K562 (cell line): ENCODE measurements around the gene RANGAP1.

Experiments
- CBX3 ChIP-seq, 2 experiments: IDR thresholded peaks; 1 replicate in 1 of 2; 2 replicates in 1 of 2; pipeline ENCODE4 v1.6.1; 2012; ENCODE audit warnings: inconsistent platforms in 2 of 2, low read length in 2 of 2, borderline replicate concordance in 1 of 2, control low read depth in 1 of 2
- DNMT1 ChIP-seq: fragments of 450-650 bp; IDR thresholded peaks from 2 replicates; pipeline ENCODE4 v1.6.1; 2016; ENCODE audit warnings: antibody characterized with exemption, mild to moderate bottlenecking
- FOSL1 ChIP-seq: fragments of 200-800 bp; sonication (Bioruptor generic); conservative IDR thresholded peaks from 2 replicates; pipeline ENCODE4 v1.6.1; 2016; ENCODE audit warnings: missing genetic modification characterization, missing compliant biosample characterization
- MEF2D ChIP-seq: conservative IDR thresholded peaks from 2 replicates; pipeline ENCODE4 v1.6.1; 2016; ENCODE audit warnings: low read depth, missing genetic modification characterization, missing compliant biosample characterization
- NFXL1 ChIP-seq: fragments of 450-650 bp; formaldehyde crosslinking; IDR thresholded peaks from 2 replicates; pipeline ENCODE4 v1.4.0; 2021; ENCODE audit warnings: mild to moderate bottlenecking
- RBM22 ChIP-seq: fragments of 200-400 bp; formaldehyde crosslinking; IDR thresholded peaks from 2 replicates; pipeline ENCODE4 v1.6.1; 2018; ENCODE audit warnings: low read length, low read depth; ENCODE audit not compliant: poor library complexity, severe bottlenecking
- SP1 ChIP-seq: sonication (generic); formaldehyde crosslinking; IDR thresholded peaks from 2 replicates; pipeline ENCODE4 v1.8.1; 2022; ENCODE audit warnings: mild to moderate bottlenecking, missing genetic modification reagents
- TAF1 ChIP-seq: IDR thresholded peaks from 2 replicates; pipeline ENCODE4 v1.6.1; 2011; ENCODE audit warnings: mild to moderate bottlenecking, low read length, moderate library complexity; ENCODE audit not compliant: insufficient read depth, control insufficient read depth, severe bottlenecking; ENCODE audit errors: extremely low read depth
- ZNF253 ChIP-seq: fragments of 250-450 bp; sonication (Bioruptor Pico); conservative IDR thresholded peaks from 2 replicates; pipeline ENCODE4 v1.6.1; 2021; ENCODE audit warnings: mild to moderate bottlenecking
- TF ChIP-seq, protein P1 (sequence below): sonication (generic); formaldehyde crosslinking; IDR thresholded peaks from 2 replicates; pipeline ENCODE4 v1.8.0; 2022; ENCODE audit warnings: missing genetic modification reagents, mild to moderate bottlenecking, borderline replicate concordance
- TF ChIP-seq, protein P2 (sequence below): sonication (generic); formaldehyde crosslinking; IDR thresholded peaks from 2 replicates; pipeline ENCODE4 v1.8.1; 2022; ENCODE audit warnings: missing genetic modification reagents

DNA sequence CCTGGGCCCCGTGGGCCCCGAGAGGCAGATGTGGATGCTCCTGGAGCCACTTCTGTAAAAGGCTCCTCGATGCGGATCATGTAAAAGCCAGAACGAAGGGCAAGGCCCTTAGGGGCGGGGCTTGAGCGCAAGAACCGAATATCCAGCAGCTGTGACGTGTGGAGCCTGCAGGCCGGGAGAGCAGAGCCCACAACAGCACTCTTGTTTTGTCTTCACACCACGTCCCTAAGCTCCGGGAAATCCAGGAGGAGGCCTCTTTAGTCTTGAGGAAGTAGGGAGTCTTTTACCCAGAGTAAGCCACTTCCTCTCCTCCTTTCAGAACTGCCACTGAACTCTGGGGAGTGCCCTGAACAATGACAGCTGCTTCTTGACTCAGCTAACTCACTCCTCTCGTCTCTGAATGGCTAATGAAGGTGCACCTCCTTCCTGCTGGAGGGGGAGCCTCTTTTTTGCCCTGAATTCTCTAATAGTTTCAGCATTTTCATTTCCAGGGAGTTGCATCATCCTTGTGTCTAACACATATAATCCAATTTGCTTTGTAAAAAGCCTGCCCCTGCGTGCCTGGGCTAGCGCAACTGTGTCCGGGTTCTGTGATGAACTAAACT lies 68.3 kb downstream of the RANGAP1 start:
- TF ChIP-seq NFXL1 (CRISPR knock-in tag) (no peak), DNMT1 (no peak), CBX3 (IDR thresholded peaks at IDR 0.05; ENCODE audit: borderline replicate concordance in 1 of 2, low read length in 2 of 2) (no peak), MEF2D (no peak), TAF1 (no peak), ZNF253 (CRISPR knock-in tag) (no peak), SP1 (CRISPR knock-in tag) (no peak), RBM22 (no peak), FOSL1 (tag) (no peak)
- TF ChIP-seq, protein P1, sequence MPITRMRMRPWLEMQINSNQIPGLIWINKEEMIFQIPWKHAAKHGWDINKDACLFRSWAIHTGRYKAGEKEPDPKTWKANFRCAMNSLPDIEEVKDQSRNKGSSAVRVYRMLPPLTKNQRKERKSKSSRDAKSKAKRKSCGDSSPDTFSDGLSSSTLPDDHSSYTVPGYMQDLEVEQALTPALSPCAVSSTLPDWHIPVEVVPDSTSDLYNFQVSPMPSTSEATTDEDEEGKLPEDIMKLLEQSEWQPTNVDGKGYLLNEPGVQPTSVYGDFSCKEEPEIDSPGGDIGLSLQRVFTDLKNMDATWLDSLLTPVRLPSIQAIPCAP, result no peak
- TF ChIP-seq, protein P2, sequence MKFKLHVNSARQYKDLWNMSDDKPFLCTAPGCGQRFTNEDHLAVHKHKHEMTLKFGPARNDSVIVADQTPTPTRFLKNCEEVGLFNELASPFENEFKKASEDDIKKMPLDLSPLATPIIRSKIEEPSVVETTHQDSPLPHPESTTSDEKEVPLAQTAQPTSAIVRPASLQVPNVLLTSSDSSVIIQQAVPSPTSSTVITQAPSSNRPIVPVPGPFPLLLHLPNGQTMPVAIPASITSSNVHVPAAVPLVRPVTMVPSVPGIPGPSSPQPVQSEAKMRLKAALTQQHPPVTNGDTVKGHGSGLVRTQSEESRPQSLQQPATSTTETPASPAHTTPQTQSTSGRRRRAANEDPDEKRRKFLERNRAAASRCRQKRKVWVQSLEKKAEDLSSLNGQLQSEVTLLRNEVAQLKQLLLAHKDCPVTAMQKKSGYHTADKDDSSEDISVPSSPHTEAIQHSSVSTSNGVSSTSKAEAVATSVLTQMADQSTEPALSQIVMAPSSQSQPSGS (CRISPR knock-in tag), result no peak
